Ectodermal cell (in vitro differentiated cells): ENCODE results near the gene KERA. TPM values are rescaled to one million over a fixed set of nuclear protein-coding genes. Genes with fewer than 3 reads are reported as not detected.

Experiments
- H3K27ac ChIP-seq: 2 replicates; pipeline ENCODE4 v1.7.0; 2013; ENCODE audit warnings: mild to moderate bottlenecking, low read depth, low read length; ENCODE audit not compliant: insufficient read depth, poor library complexity, severe bottlenecking
- H3K27me3 ChIP-seq: 2 replicates; pipeline ENCODE4 v1.7.0; 2013; ENCODE audit warnings: mild to moderate bottlenecking, low read length; ENCODE audit not compliant: insufficient read depth, control insufficient read depth, poor library complexity, severe bottlenecking
- H3K36me3 ChIP-seq: one replicate; pipeline ENCODE4 v1.7.0; 2013; ENCODE audit warnings: low read length; ENCODE audit not compliant: control insufficient read depth, insufficient read depth
- H3K4me1 ChIP-seq: one replicate; pipeline ENCODE4 v1.7.0; 2013; ENCODE audit warnings: low read length; ENCODE audit not compliant: control insufficient read depth, insufficient read depth
- H3K4me3 ChIP-seq: 2 replicates; pipeline ENCODE4 v1.7.0; 2013; ENCODE audit warnings: low read depth, low read length, control low read depth; ENCODE audit not compliant: insufficient read depth
- H3K9me3 ChIP-seq: 2 replicates; pipeline ENCODE4 v1.7.0; 2013; ENCODE audit warnings: mild to moderate bottlenecking, low read length, moderate library complexity; ENCODE audit not compliant: control insufficient read depth
- WGBS, 2 experiments: methylation state at CpG; one replicate each; pipeline ENCODE4 v1.1.7; 2013; ENCODE audit warnings: missing lambda C conversion rate in 2 of 2; 5-methylcytosine and 5-hydroxymethylcytosine counted together
- polyA plus RNA-seq, 4 experiments: library from polyadenylated mRNA; stranded (reverse); fragments of 50-300 nt; gene quantifications; one replicate each; pipeline ENCODE4 v1.2.3, GENCODE V29; 2013

KERA gene, protein sequence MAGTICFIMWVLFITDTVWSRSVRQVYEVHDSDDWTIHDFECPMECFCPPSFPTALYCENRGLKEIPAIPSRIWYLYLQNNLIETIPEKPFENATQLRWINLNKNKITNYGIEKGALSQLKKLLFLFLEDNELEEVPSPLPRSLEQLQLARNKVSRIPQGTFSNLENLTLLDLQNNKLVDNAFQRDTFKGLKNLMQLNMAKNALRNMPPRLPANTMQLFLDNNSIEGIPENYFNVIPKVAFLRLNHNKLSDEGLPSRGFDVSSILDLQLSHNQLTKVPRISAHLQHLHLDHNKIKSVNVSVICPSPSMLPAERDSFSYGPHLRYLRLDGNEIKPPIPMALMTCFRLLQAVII
- not detected for polyA plus RNA-seq (2013, experiment 1 of 4)
- polyA plus RNA-seq (2013, experiment 2 of 4) = not detected
- polyA plus RNA-seq (2013, experiment 3 of 4) = not detected
- polyA plus RNA-seq (2013, experiment 4 of 4) = not detected

DNA sequence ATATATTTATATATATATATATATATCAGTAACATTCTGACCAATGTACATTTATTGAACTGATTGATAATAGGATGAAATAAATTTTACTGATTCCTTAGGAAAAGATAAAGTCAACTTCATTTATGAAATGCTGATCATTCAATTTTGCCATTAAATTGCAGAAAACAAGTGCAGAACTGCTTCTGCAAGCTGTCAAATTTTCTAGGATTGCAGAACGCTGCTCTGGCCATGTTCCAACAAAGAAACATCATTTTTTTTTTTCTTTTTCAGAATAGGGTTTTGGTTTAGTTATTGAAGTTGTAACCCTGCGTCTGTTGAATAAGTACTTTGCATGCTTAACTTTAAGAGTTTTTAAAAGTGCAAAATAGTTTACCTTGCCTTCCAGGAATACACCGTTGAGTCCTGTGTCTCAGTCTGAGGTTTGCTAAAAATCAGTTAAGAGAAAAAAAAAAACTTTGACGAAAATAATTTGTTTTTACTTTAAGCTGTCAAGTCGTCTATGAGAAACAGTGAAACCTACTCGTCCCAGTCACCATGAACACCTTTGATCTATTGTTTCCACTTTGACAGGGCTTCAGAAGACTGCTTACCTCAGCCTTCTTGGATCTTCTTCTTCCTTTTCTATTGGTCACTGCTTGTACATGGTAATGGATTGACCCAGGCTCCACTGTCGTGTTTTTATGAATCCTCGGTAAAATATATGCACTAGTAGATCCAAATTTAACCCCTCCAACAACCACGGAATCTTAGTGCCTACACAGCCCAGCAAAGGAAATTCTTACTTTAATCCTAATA, at the start of gene KERA:
Gene KERA (minus strand): TSS at position 657 of the 798 bp plus-strand sequence. CDS start 1,743 bp downstream, outside the sequence.
- Histone ChIP-seq H3K4me3 (no peak within 1 kb of the TSS), H3K4me1 (no peaks in the 10 kb centered on the region), H3K27ac (no peak within 1 kb of the TSS), H3K27me3 (no peaks in the 10 kb centered on the region), H3K36me3 (no peaks in the 10 kb centered on the region), H3K9me3 (no peaks in the 10 kb centered on the region)
- 73 to 78% methylated on average over 7 to 9 of the region's 9 CpGs for WGBS, 2 experiments

DNA sequence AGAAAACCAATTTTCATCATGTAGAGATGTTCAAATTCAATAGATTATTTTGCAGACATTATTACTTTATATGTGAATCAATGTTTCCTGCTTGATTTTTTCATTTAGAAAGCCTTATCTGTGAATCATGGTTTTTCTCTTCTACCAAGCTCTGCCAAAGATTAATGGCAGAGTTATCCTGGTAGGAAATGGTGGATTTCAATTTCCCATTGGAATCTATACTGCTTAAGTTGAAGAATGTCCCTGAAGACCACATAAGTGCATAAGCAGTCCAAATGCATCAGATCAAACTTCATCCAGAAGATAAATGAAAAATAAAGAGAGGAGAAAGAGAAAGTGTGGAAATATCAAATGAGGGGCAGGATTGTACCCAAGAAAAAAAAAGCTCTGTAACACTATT, 48.5 kb upstream of the KERA start:
- no peak overlapping the region for H3K4me3 ChIP-seq
- H3K27me3 ChIP-seq = no peaks in the 10 kb centered on the region
- H3K27ac ChIP-seq = no peak overlapping the region
- peaks cover 2% of the 10 kb centered on the region for H3K4me1 ChIP-seq
- H3K36me3 ChIP-seq = no peaks in the 10 kb centered on the region
- H3K9me3 ChIP-seq = no peaks in the 10 kb centered on the region

DNA sequence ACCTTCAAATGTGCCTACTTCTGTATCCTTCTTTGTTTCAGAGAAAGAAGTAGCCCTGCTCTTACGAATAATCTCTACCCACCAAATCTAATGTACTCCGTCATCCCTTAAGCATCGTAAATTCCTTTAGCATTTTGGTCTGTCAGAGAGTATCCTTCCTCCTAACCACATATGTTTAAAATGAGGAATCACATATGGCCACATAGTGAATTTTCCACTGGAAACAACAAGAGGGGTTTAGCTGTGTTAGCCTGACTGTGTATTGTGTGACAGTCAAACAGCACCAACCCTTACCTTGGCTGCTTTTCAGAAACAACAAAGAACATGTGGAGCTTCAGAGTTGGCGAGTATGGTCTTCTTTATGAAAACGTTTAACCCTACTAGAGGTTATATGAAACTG, 48.0 kb upstream of the KERA start:
- WGBS, 2 experiments = 94 to 98% methylated on average over 4 to 5 of the region's 5 CpGs
- Histone ChIP-seq H3K4me1 (no peaks in the 10 kb centered on the region), H3K27ac (no peak overlapping the region), H3K36me3 (no peaks in the 10 kb centered on the region), H3K27me3 (no peaks in the 10 kb centered on the region), H3K9me3 (no peaks in the 10 kb centered on the region), H3K4me3 (no peak overlapping the region)

DNA sequence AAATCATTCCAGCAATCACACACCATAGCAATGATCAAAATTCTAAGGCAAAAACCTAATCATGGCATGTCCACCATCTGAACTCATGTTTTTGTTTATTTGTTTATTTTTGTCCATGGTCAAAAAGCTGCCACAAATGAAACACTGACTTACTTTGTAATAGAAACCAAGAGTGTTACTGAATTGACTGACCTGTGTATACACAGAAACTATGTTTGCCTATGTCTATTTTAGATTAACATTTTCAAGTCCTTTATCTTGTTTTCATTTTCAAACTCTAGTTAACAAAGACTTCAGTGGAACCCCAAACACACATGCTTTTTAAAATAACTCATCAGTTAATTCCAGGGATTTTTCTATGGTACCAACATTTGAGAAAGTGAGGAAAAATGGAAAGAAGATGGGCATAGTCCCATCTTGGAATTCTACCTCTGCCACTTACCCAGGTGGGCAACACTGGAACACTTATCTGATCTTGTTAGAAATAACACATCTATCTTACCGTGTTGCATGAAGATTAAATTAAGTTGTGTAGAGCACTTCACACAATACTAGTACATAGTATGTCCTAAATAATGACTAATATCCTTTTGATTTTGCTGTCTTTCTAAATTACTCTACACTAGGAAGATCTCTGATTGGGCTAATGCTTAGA, 47.1 kb upstream of the KERA start:
- no peak overlapping the region for H3K4me3 ChIP-seq
- no peaks in the 10 kb centered on the region for H3K36me3 ChIP-seq
- H3K27ac ChIP-seq = no peak overlapping the region
- no peaks in the 10 kb centered on the region for H3K4me1 ChIP-seq
- 100% methylated on average over 1 of the region's 1 CpG; no CpG with 5 or more reads in 1 of the 2 experiments for WGBS, 2 experiments
- no peaks in the 10 kb centered on the region for H3K27me3 ChIP-seq
- no peaks in the 10 kb centered on the region for H3K9me3 ChIP-seq

DNA sequence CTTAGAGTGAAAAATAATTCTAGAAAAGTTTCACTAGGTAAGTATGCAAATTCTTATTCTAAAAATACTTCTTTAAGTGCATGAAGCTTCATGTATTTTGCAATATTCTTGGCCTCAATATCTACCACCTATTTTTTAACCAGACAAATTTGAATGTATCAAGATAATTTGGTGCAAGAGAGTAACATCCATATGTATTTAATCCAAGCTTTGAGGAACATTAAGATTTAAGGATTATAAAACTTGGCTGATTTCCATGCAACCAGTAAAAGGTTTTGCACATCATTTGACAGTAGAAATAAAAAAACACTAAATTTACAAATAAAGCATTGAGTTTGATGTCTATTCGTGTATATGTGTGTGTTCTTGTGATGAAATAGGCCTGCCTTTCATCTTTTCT, 45.8 kb upstream of the KERA start:
- Histone ChIP-seq H3K27me3 (no peaks in the 10 kb centered on the region), H3K27ac (no peak overlapping the region), H3K4me1 (no peaks in the 10 kb centered on the region), H3K4me3 (no peak overlapping the region), H3K36me3 (no peaks in the 10 kb centered on the region), H3K9me3 (no peaks in the 10 kb centered on the region)
- WGBS, 2 experiments = no CpG with 5 or more reads among the region's 1 CpG

DNA sequence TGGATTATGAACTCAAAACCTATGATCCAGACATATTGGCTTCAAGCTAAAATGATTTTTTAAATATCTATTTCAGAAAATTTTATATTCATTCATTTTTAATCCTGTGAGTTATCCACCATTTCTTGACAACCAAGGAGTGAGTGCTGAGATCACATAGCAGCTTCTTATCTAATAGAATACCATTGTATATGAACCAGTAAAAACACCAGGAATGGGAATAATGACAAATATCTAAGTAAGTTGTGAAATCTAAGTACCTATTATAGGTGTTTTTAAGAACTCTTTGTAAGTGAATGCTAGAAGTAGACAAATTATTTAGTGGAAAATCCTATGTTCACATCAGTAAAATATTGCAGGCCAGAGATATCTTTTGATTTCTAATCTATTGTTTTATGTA, 45.3 kb upstream of the KERA start:
- no peaks in the 10 kb centered on the region for H3K36me3 ChIP-seq
- no peaks in the 10 kb centered on the region for H3K4me1 ChIP-seq

DNA sequence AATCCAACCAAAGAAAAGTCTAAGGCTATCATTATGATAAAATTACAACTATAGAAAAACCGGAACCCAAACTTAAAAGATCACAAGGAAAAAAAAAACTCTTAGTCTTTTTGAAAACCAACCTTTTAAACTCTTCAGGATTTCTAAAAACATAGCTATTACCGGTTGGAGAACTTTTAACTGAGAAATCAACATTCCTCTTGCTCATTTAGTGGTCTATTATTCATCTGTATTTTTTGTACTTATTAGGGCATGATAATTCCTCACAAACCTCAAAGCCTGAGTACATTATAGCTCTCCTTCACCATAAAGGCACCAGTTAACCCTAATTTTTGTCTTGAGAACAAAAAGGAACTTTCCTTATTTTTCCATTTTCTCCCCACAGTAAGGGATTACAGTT, 43.1 kb upstream of the KERA start:
- Histone ChIP-seq H3K27me3 (no peaks in the 10 kb centered on the region), H3K36me3 (no peaks in the 10 kb centered on the region), H3K9me3 (no peaks in the 10 kb centered on the region), H3K27ac (no peak overlapping the region), H3K4me3 (no peak overlapping the region), H3K4me1 (no peaks in the 10 kb centered on the region)
- WGBS, 2 experiments = 88 to 100% methylated on average over 2 of the region's 2 CpGs

More for the DNA sequence above, 45.3 kb upstream of the KERA start:
- Histone ChIP-seq H3K27me3 (no peaks in the 10 kb centered on the region), H3K4me3 (no peak overlapping the region), H3K27ac (no peak overlapping the region), H3K9me3 (no peaks in the 10 kb centered on the region)

DNA sequence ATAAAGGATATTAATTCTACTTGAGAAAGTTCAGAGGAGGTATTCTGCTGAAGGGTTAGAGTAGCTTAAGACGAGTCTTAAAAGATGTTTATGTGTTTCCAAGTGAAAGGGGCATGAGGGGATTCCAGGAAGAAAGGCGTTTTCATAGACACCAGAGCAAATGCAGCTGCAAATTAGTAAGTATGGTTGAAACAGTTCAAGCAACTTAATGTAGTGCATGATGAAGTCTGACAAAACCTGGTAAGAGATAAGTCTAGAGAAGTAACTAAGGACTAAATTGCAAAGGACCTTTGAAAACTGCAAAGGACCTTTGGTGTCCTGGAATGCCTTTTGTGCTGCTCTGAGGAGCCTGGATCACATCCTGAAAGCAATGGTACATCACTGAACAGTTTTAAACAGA, 42.0 kb upstream of the KERA start:
- Histone ChIP-seq H3K27ac (no peak overlapping the region), H3K27me3 (no peaks in the 10 kb centered on the region)
- 92 to 93% methylated on average over 2 of the region's 2 CpGs for WGBS, 2 experiments

DNA sequence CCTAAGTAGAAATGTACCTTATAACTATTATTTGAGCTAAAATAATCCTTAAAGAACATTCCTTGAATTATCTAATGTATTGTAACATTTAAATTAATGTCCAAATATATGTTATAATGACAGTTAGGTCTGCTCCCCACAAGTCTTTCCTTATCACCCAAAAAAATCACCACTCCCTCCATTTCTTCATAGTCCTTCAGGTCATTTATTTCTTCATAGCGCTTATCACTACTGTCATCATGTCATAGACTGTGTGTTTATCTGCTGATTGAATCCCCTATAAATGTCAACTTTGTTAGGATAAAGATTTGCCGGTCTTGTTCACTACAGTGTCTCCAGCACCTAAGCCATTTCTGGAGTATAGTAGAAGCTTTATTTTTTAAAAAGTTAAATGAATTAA, 41.5 kb upstream of the KERA start:
- Histone ChIP-seq H3K9me3 (no peaks in the 10 kb centered on the region), H3K27me3 (no peaks in the 10 kb centered on the region), H3K36me3 (no peaks in the 10 kb centered on the region), H3K27ac (no peak overlapping the region), H3K4me1 (no peaks in the 10 kb centered on the region), H3K4me3 (no peak overlapping the region)
- 45 to 46% methylated on average over 2 of the region's 2 CpGs for WGBS, 2 experiments

More for the DNA sequence above, 42.0 kb upstream of the KERA start:
- no peaks in the 10 kb centered on the region for H3K4me1 ChIP-seq
- H3K36me3 ChIP-seq = no peaks in the 10 kb centered on the region
- no peaks in the 10 kb centered on the region for H3K9me3 ChIP-seq
- H3K4me3 ChIP-seq = no peak overlapping the region

DNA sequence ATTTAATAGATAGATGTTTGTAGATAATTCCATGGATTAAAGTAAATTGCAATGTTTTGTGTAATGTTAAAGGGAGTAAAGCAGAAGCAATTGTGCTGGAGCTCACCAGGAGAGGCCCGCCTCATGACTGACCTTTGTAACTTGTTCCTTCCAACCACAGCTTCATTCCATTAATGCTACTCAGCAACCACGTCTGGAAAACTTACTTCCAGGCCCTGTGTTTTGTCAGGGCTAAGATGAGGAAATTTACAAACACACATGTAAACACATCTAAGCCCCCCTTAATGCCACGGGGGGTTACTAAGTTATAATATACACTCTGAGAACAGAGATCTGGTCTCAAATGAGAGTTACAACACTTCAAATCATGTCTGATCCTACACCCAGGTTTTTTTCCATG, 41.1 kb upstream of the KERA start:
- Histone ChIP-seq H3K27ac (no peak overlapping the region), H3K4me1 (no peaks in the 10 kb centered on the region)
- 29 to 51% methylated on average over 2 to 3 of the region's 3 CpGs for WGBS, 2 experiments

More for the DNA sequence above, 41.1 kb upstream of the KERA start:
- Histone ChIP-seq H3K9me3 (no peaks in the 10 kb centered on the region), H3K27me3 (no peaks in the 10 kb centered on the region), H3K36me3 (no peaks in the 10 kb centered on the region), H3K4me3 (no peak overlapping the region)
